B cell (primary cell): ENCODE results near the gene CBX7. TPM values are rescaled to one million over a fixed set of nuclear protein-coding genes. Genes with fewer than 3 reads are reported as not detected.

Experiments used
- ATAC-seq: fragments of 200-7000 bp; cut with Tn5 transposase; one replicate; pipeline ENCODE4 v1.10.0; 2021; ENCODE audit warnings: low read depth, mild to moderate bottlenecking, moderate number of reproducible peaks, moderate library complexity
- CTCF ChIA-PET: fragments of 350-600 bp; sonication (Branson Sonifier 250); formaldehyde crosslinking; loops from one replicate; lab custom pipeline; 2021; ENCODE audit warnings: antibody characterized with exemption, inconsistent platforms; lab: Charles Lee
- POLR2A ChIA-PET: fragments of 350-600 bp; sonication (Branson Sonifier 250); formaldehyde crosslinking; loops from one replicate; lab custom pipeline; 2021; ENCODE audit warnings: antibody characterized with exemption; lab: Charles Lee
- DNase-seq: peaks from one replicate; pipeline ENCODE4 v3.0.0; 2013
- H2AFZ ChIP-seq: 2 replicates; pipeline ENCODE4 v1.6.1; 2012; ENCODE audit warnings: mild to moderate bottlenecking, low read depth, low read length; ENCODE audit not compliant: insufficient read depth, poor library complexity, severe bottlenecking
- H3K27ac ChIP-seq, 2 donors: 1 replicate in 1 of 2; 2 replicates in 1 of 2; pipeline ENCODE4 v1.5.1; 2012 to 2013; ENCODE audit warnings: low read length in 2 of 2, mild to moderate bottlenecking in 2 of 2, moderate library complexity in 1 of 2
- H3K27me3 ChIP-seq, 4 experiments: fragments of 200-600 bp in 1 of 4; sonication (generic) in 1 of 4; replicated peaks in 1 of 4; 1 replicate in 2 of 4; 2 replicates in 2 of 4; pipeline versions ENCODE4 v1.6.1 to v1.7.0; 2013 to 2016; ENCODE audit warnings: low read length in 3 of 4, mild to moderate bottlenecking in 2 of 4, mixed read lengths in 1 of 4, moderate library complexity in 1 of 4; ENCODE audit not compliant: insufficient read depth in 4 of 4, control insufficient read depth in 3 of 4; ENCODE audit errors: control extremely low read depth in 1 of 4
- H3K36me3 ChIP-seq, 2 experiments: replicated peaks in 1 of 2; 1 replicate in 1 of 2; 2 replicates in 1 of 2; pipeline versions ENCODE4 v1.6.1 to v1.7.1; 2013; ENCODE audit warnings: low read length in 1 of 2; ENCODE audit not compliant: insufficient read depth in 2 of 2, control insufficient read depth in 1 of 2; ENCODE audit errors: control extremely low read depth in 1 of 2, extremely low read depth in 1 of 2
- H3K4me1 ChIP-seq, 2 donors: fragments of 200-600 bp in 1 of 2; sonication (generic) in 1 of 2; 1 replicate in 1 of 2; 2 replicates in 1 of 2; pipeline versions ENCODE4 v1.5.1 to v1.6.1; 2013 to 2017; ENCODE audit warnings: low read length in 2 of 2; ENCODE audit not compliant: control insufficient read depth in 2 of 2, insufficient read depth in 2 of 2
- H3K4me2 ChIP-seq: replicated peaks from 2 replicates; pipeline ENCODE3; 2012; ENCODE audit warnings: mild to moderate bottlenecking, low read depth, low read length; ENCODE audit not compliant: poor library complexity, severe bottlenecking
- H3K4me3 ChIP-seq, 5 experiments: fragments of 200-600 bp in 1 of 5; sonication (generic) in 1 of 5; 1 replicate in 3 of 5; 2 replicates in 2 of 5; pipeline versions ENCODE4 v1.5.1 to v1.7.0; 2011 to 2016; ENCODE audit warnings: low read length in 4 of 5, mild to moderate bottlenecking in 4 of 5, low read depth in 2 of 5, control low read depth in 1 of 5, moderate library complexity in 1 of 5; ENCODE audit not compliant: insufficient read depth in 1 of 5; ENCODE audit errors: control extremely low read depth in 1 of 5, extremely low read depth in 1 of 5
- H3K79me2 ChIP-seq: fragments of 200-600 bp; sonication (generic); one replicate; pipeline ENCODE4 v1.6.0; 2016; ENCODE audit warnings: low read length; ENCODE audit not compliant: control insufficient read depth, insufficient read depth
- H3K9ac ChIP-seq: fragments of 200-600 bp; sonication (generic); 2 replicates; pipeline ENCODE4 v1.6.1; 2017; ENCODE audit warnings: mild to moderate bottlenecking, low read length, moderate library complexity
- H3K9me3 ChIP-seq, 3 donors: one replicate each; pipeline versions ENCODE4 v1.6.1 to v1.7.1; 2013; ENCODE audit warnings: low read length in 2 of 3; ENCODE audit not compliant: control insufficient read depth in 2 of 3, insufficient read depth in 1 of 3; ENCODE audit errors: control extremely low read depth in 1 of 3
- H4K20me1 ChIP-seq: 2 replicates; pipeline ENCODE4 v1.6.0; 2012; ENCODE audit warnings: mild to moderate bottlenecking, low read length; ENCODE audit not compliant: insufficient read depth, control insufficient read depth, poor library complexity, severe bottlenecking
- H3K27ac Mint-ChIP-seq: one replicate; pipeline ENCODE4 v1.8.0; 2021; ENCODE audit warnings: mixed read lengths
- H3K27me3 Mint-ChIP-seq: one replicate; pipeline ENCODE4 v1.8.0; 2021; ENCODE audit warnings: mixed read lengths
- H3K4me1 Mint-ChIP-seq: one replicate; pipeline ENCODE4 v1.8.0; 2021; ENCODE audit warnings: mixed read lengths
- H3K4me3 Mint-ChIP-seq: one replicate; pipeline ENCODE4 v1.8.0; 2021; ENCODE audit warnings: mixed read lengths
- H3K9me3 Mint-ChIP-seq: one replicate; pipeline ENCODE4 v1.8.0; 2022; ENCODE audit warnings: mixed read lengths; ENCODE audit not compliant: insufficient read depth
- CTCF ChIP-seq: fragments of 200-600 bp; IDR thresholded peaks from one replicate; pipeline ENCODE4 v1.8.0; 2022; ENCODE audit warnings: antibody characterized with exemption, mild to moderate bottlenecking
- EZH2 ChIP-seq: IDR thresholded peaks from 2 replicates; pipeline ENCODE4 v1.6.1; 2012; ENCODE audit warnings: borderline replicate concordance, low read depth, mild to moderate bottlenecking, moderate library complexity, low read length; ENCODE audit not compliant: insufficient read depth, poor library complexity, severe bottlenecking
- WGBS: methylation state at CpG from one replicate; pipeline ENCODE4 v1.1.5; 2013; ENCODE audit warnings: missing lambda C conversion rate; ENCODE audit not compliant: insufficient coverage; 5-methylcytosine and 5-hydroxymethylcytosine counted together
- intact Hi-C: fragments of 100-400 bp; cut with micrococcal nuclease; formaldehyde crosslinking; loops from one replicate; pipeline ENCODE4 v1.10.0; 2022
- polyA plus RNA-seq: library from polyadenylated mRNA; depleted of rRNA; stranded (reverse); fragments of >200 nt; gene quantifications from 2 replicates; pipeline ENCODE4 v1.2.3, GENCODE V29; 2012
- total RNA-seq, 2 donors: library from RNA; stranded (reverse); fragments of 120-200 nt in 1 of 2; gene quantifications; 1 replicate in 1 of 2; 2 replicates in 1 of 2; pipeline versions ENCODE4 v1.2.3 to v1.2.4, GENCODE V29; 2013 to 2022

Gene CBX7
- total and polyA plus RNA-seq, 2 donors (not counting 1 experiment from before 2014, with no cell fraction given): 83.6 to 141 TPM

- H3K4me1 Mint-ChIP-seq: peaks cover 1% of the 10 kb centered on the region
- H3K9me3 Mint-ChIP-seq: no peaks in the 10 kb centered on the region
- ATAC-seq (no peak), DNase-seq (no peak)
- intact Hi-C loops: no loop called here
- no peak overlapping the region for H3K9ac ChIP-seq
- H3K27me3 Mint-ChIP-seq: no peaks in the 10 kb centered on the region
- H3K27me3 ChIP-seq: no peaks in the 10 kb centered on the region
- TF ChIP-seq CTCF: no peak
- no peak for TF ChIP-seq EZH2
- H3K79me2 ChIP-seq: no peaks in the 10 kb centered on the region
- no peak overlapping the region for H3K4me2 ChIP-seq
- no peak overlapping the region for H3K4me3 Mint-ChIP-seq
- WGBS: no CpG with 5 or more reads among the region's 4 CpGs
- H3K4me3 ChIP-seq: no peak overlapping the region
- H2AFZ ChIP-seq: no peak overlapping the region
- no peaks in the 10 kb centered on the region for H3K4me1 ChIP-seq
- H3K36me3 ChIP-seq: peaks cover 0 to 20% of the 10 kb centered on the region in 2 experiments
- ChIA-PET POLR2A (interaction anchor here (0.6 kb wide), 1 partner anchor 56 kb away, joined by 7 read pairs; no protein-coding TSS in a partner anchor), CTCF (interaction anchor here (1.5 to 1.8 kb wide), 2 partner anchors 10 to 182 kb away, joined by 6 to 7 read pairs; no protein-coding TSS in a partner anchor)
- peaks cover 0 to 4% (median 0%) of the 10 kb centered on the region in 3 donors for H3K9me3 ChIP-seq
- no peak overlapping the region for H3K27ac ChIP-seq
- no peak overlapping the region for H3K27ac Mint-ChIP-seq
- peaks cover 24% of the 10 kb centered on the region for H4K20me1 ChIP-seq
Measured at GRCh38 chr22:39129081-39129480, 23.4 kb downstream of the CBX7 start.

GRCh38 chr22:39128508-39128907, 24.0 kb downstream of the CBX7 start:
- peaks cover 0 to 6% of the 10 kb centered on the region in 2 donors for H3K4me1 ChIP-seq
- ChIA-PET CTCF (interaction anchor here (1.5 to 1.8 kb wide), 2 partner anchors 10 to 183 kb away, joined by 6 to 7 read pairs; no protein-coding TSS in a partner anchor), POLR2A (interaction anchor here (0.6 to 0.7 kb wide), 2 partner anchors 55 to 113 kb away, joined by 4 to 7 read pairs; no protein-coding TSS in a partner anchor)
- H4K20me1 ChIP-seq: peaks cover 20% of the 10 kb centered on the region
- H3K4me2 ChIP-seq: no peak overlapping the region
- Mint-ChIP-seq H3K4me1 (peaks cover 4% of the 10 kb centered on the region), H3K27ac (no peak overlapping the region), H3K9me3 (no peaks in the 10 kb centered on the region), H3K27me3 (no peaks in the 10 kb centered on the region), H3K4me3 (no peak overlapping the region)
- no peaks in the 10 kb centered on the region for H3K79me2 ChIP-seq
- no peak overlapping the region for H3K9ac ChIP-seq
- WGBS: 100% methylated on average over 1 of the region's 6 CpGs
- peaks cover 0 to 15% of the 10 kb centered on the region in 2 experiments for H3K36me3 ChIP-seq
- no peak overlapping the region for H3K27ac ChIP-seq
- H3K27me3 ChIP-seq: no peaks in the 10 kb centered on the region
- H2AFZ ChIP-seq: no peak overlapping the region
- no peak overlapping the region for H3K4me3 ChIP-seq
- intact Hi-C loops: no loop called here
- DNase-seq (no peak), ATAC-seq (no peak)
- peaks cover 0 to 4% (median 0%) of the 10 kb centered on the region in 3 donors for H3K9me3 ChIP-seq
- no peak for TF ChIP-seq EZH2
- no peak for TF ChIP-seq CTCF
